Stimulated activated naive CD8-positive, alpha-beta T cell treated with anti-CD3 and anti-CD28 coated beads, Interleukin-15, amount 100 ng/mL, for 72 hours (primary cell): ENCODE measurements around the gene FAM53C.
"Not testable (repeated sequence)": the region's sequence is repeated elsewhere in the genome, so short reads cannot be mapped to it uniquely, and the experiment has no call there.

Experiments used
- ATAC-seq: fragments of 150-1000 bp; cut with Tn5 transposase; 2 replicates; pipeline ENCODE4 v1.10.0; 2021; ENCODE audit warnings: mild to moderate bottlenecking, moderate library complexity
- DNase-seq, 2 donors: peaks; one replicate each; pipeline ENCODE4 v3.0.0; 2021 to 2022
- H3K27ac Mint-ChIP-seq, 2 donors: one replicate each; pipeline ENCODE4 v1.8.0; 2022; ENCODE audit warnings: mild to moderate bottlenecking in 2 of 2, mixed read lengths in 2 of 2, moderate library complexity in 2 of 2
- H3K27me3 Mint-ChIP-seq: one replicate; pipeline ENCODE4 v1.8.0; 2022; ENCODE audit warnings: mixed read lengths
- H3K4me1 Mint-ChIP-seq: one replicate; pipeline ENCODE4 v1.8.0; 2022; ENCODE audit warnings: mild to moderate bottlenecking, mixed read lengths
- H3K4me3 Mint-ChIP-seq, 2 donors: one replicate each; pipeline ENCODE4 v1.8.0; 2022; ENCODE audit warnings: mild to moderate bottlenecking in 2 of 2, mixed read lengths in 2 of 2, moderate library complexity in 1 of 2
- H3K9me3 Mint-ChIP-seq, 2 donors: one replicate each; pipeline ENCODE4 v1.8.0; 2022; ENCODE audit warnings: mixed read lengths in 2 of 2

The FAM53C gene

DNA sequence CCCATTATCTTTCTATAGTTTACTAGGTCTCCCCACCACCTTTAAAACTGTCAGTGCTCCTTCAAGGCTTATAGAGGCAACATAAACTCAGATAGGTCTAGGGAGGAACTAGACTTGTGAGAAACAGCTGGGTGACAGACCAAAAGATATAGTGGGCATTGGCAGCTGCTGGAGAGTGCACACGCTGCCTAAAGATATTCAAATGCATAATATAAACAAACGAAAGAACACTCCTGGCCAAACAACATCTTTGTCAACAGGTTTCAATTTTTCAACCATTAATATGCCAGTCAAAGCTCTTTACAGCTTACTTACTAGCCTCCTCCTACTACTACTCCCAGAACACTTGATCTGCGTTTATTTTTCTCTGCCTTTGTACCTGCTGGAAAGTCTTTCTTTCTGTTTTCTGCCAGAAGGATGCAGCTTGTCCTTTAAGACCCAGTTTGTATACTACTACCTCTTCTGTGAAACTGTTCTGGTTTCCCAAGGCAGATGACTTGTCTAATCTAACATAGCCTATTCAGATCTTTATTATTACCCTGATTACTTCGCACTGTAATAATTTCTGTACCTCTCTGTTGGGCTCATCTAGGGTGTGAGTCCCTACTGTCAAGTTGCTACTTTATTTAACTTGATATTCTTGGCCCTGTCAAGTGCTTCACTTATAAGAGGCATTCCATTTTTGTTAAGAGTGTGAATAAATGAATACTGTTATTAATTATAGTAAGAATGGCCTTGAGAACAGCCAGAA lies 28.7 kb downstream of the FAM53C start:
- no peak for ATAC-seq
- peaks cover 39% of the 10 kb centered on the region for H3K4me1 Mint-ChIP-seq
- H3K27ac Mint-ChIP-seq = no peak overlapping the region
- H3K9me3 Mint-ChIP-seq = no peaks in the 10 kb centered on the region
- no peaks in the 10 kb centered on the region for H3K27me3 Mint-ChIP-seq
- DNase-seq = no peak
- no peak overlapping the region for H3K4me3 Mint-ChIP-seq

DNA sequence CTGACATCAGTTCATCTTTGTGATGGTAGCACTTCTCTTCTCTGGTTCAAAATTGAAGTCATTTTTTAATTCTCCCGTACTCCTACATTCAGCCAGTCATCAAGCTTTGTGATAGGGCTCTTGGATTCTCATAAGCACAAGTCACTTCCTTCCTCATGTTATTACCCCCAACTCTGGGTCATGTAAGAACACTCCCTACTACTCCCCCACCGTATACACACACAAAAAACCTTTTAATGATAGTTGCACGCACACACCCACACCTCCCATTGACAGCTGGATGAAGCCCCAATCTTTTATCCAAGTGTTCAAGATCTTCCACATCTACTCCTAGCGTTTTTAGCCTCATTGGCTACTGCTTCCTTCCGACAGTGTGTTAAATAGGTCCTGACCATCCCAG lies 31.2 kb downstream of the FAM53C start:
- ATAC-seq (no peak), DNase-seq (no peak)
- Mint-ChIP-seq H3K27ac (peak overlapping the region in 1 of 2 donors; percentile 1), H3K4me3 (no peak overlapping the region), H3K27me3 (no peaks in the 10 kb centered on the region), H3K9me3 (no peaks in the 10 kb centered on the region), H3K4me1 (peaks cover 32% of the 10 kb centered on the region)

DNA sequence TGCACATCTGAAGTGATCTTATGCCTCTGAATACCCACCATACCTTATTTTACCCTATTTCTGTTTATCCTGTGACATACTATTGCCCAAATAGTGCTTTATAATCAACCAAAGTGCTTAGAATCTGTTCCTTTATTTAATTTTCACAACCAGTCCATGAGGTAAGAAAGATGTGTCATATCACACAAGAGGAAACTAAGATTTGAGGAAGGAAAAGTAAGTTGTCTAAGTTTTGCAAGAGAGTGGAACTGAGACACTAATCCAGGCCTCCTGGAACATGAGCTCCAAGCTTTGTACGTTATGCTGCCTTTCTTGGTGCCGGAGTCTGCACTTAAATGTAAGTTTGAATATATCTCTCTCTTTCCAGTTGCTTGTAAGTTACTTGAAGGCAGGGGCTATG lies 31.6 kb downstream of the FAM53C start:
- Mint-ChIP-seq H3K4me1 (peaks cover 30% of the 10 kb centered on the region), H3K9me3 (no peaks in the 10 kb centered on the region), H3K27me3 (no peaks in the 10 kb centered on the region), H3K27ac (peak overlapping the region; percentile 1 to 75), H3K4me3 (no peak overlapping the region)
- ATAC-seq (no peak), DNase-seq (no peak)

DNA sequence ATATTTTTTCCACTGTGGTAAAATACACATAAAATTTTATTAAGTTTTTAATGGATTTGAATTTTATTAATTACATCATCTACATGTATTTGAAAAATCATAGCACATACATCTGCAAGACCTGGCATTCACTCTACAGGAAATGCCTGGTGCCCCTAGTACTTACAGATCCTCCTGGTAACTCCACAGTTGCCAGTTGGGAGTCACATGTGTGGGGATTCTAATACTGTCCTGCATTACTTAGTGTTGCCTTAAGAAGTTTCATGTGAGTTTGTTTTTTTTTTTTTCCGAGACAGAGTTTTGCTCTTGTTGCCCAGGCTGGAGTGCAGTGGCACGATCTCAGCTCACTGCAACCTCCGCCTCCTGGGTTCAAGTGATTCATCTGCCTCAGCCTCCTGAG lies 32.5 kb downstream of the FAM53C start:
- DNase-seq = no peak
- Mint-ChIP-seq H3K4me1 (peaks cover 30% of the 10 kb centered on the region), H3K4me3 (no peak overlapping the region), H3K27me3 (no peaks in the 10 kb centered on the region), H3K27ac (no peak overlapping the region), H3K9me3 (no peaks in the 10 kb centered on the region)
- ATAC-seq = no peak

DNA sequence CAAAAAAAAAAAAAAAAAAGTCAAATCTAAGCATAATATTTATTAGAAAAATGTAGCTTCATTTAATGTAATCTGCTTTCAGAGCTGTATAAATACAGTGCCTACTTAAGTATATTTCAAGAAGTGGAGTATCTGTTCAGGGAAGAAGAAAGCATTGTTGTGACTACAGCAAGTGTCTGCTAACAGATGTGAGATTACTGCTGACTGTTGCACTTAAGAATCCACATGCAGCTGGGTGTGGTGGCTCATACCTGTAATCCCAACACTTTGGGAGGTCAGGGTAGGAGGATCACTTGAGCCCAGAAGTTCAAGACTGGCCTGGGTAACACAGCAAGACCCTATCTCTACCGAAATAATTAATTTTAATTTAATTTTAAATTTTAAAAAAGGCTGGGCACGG lies 33.4 kb downstream of the FAM53C start:
- no peaks in the 10 kb centered on the region for H3K9me3 Mint-ChIP-seq
- ATAC-seq (no peak), DNase-seq (no peak)
- no peak overlapping the region for H3K27ac Mint-ChIP-seq
- no peak overlapping the region for H3K4me3 Mint-ChIP-seq
- peaks cover 26% of the 10 kb centered on the region for H3K4me1 Mint-ChIP-seq
- H3K27me3 Mint-ChIP-seq = no peaks in the 10 kb centered on the region

DNA sequence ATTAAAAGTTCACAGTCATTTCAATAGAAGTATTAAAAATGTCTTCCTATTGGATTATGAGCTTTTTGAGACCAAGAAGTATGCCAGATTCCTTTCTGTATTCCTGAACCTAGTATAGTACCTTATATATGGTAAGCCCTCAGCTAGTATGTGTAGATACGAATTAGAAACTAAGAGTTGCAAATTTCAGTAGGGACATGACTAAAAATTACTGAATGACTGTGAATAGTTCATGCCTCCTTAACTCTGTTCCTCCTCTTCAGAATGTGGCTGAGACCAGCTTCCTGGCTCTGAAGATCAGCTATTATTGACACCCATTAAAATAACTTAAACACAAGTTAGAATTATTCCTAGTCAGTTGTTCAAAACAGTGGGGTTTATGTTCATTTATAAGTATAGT lies 34.2 kb downstream of the FAM53C start:
- no peak for ATAC-seq

DNA sequence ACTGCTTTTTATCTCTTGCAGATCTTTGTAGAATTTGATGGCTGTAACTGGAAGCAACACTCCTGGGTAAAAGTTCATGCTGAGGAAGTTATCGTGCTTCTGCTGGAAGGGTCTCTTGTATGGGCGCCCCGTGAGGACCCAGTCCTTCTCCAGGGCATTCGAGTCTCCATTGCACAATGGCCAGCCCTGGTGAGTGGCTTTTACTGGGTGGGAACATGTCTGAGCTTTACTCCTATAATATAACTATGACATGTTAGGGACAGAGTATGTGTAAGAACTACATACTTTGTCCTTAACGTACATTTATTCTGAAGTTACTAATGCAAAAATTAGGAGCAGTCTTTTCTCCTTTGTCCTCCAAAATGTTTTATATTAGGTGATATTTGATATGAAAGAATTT lies 34.6 kb downstream of the FAM53C start:
- ATAC-seq (no peak), DNase-seq (no peak)
- Mint-ChIP-seq H3K4me1 (peaks cover 20% of the 10 kb centered on the region), H3K27me3 (no peaks in the 10 kb centered on the region), H3K9me3 (no peaks in the 10 kb centered on the region), H3K4me3 (no peak overlapping the region), H3K27ac (no peak overlapping the region)

More for the DNA sequence above, 34.2 kb downstream of the FAM53C start:
- Mint-ChIP-seq H3K27ac (peak overlapping the region in 1 of 2 donors; percentile 52), H3K9me3 (no peaks in the 10 kb centered on the region), H3K4me3 (no peak overlapping the region), H3K27me3 (no peaks in the 10 kb centered on the region), H3K4me1 (peaks cover 20% of the 10 kb centered on the region)
- DNase-seq = no peak

DNA sequence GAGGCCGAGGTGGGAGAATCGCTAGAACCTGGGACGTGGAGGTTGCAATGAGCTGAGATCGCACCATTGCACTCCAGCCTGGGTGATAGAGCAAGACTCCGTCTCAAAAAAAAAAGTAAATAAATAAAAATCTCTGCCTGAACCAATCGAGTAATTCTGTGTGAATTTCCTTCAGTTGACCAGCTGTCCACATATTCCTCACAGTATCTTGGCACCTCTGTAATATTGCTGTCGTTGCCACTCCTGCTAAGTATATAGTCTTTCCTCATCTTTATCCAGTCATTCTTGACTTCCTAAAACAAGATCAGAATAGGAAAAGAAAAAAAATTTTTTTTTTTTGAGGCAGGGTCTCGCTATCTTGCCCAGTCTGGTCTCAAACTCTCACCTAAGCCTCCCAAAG lies 44.3 kb downstream of the FAM53C start:
- ATAC-seq (no peak), DNase-seq (no peak)
- H3K27ac Mint-ChIP-seq = no peak overlapping the region
- H3K9me3 Mint-ChIP-seq = no peaks in the 10 kb centered on the region
- H3K4me3 Mint-ChIP-seq = no peak overlapping the region
- no peaks in the 10 kb centered on the region for H3K4me1 Mint-ChIP-seq
- no peaks in the 10 kb centered on the region for H3K27me3 Mint-ChIP-seq

DNA sequence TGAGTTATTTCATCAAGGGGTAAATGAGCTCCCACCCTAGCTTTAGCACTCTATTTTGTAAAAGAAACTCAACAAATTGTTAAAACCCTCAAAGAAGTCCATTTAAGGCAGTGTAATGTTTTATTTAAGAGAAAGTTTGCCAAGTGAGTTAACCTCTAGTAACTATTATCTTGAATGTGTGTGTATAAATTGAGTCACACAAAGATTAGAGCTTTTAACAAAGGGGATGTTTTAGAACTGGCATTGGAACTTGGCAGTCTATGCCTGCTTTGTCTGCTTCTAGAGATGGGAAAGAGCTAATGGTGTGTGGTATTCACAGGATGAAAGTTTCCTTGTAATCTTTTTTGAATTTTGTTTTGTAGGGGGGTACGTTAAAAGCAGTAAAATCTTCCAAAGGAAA lies 47.6 kb downstream of the FAM53C start:
- Mint-ChIP-seq H3K4me3 (no peak overlapping the region), H3K4me1 (no peaks in the 10 kb centered on the region), H3K27ac (no peak overlapping the region), H3K27me3 (no peaks in the 10 kb centered on the region), H3K9me3 (no peaks in the 10 kb centered on the region)
- ATAC-seq (no peak), DNase-seq (no peak)

DNA sequence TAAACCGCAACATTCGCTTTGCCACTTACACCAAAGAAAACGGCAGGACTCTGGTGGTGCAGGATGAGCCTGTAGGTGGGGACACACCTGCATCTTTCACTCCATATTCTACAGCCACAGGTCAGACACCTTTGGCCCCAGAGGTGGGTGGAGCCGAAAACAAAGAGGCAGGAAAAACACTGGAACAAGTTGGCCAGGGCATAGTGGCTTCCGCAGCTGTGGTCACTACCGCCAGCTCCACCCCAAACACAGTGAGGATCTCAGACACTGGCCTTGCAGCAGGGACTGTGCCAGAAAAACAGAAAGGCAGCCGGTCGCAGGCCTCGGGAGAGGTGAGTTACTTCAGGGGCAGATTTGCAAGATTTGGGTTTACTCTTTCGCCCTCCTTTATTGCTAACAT lies 48.2 kb downstream of the FAM53C start:
- DNase-seq = no peak
- H3K9me3 Mint-ChIP-seq = no peaks in the 10 kb centered on the region
- H3K4me3 Mint-ChIP-seq = no peak overlapping the region
- H3K27ac Mint-ChIP-seq = no peak overlapping the region
- H3K4me1 Mint-ChIP-seq = no peaks in the 10 kb centered on the region
- no peaks in the 10 kb centered on the region for H3K27me3 Mint-ChIP-seq
- no peak for ATAC-seq

DNA sequence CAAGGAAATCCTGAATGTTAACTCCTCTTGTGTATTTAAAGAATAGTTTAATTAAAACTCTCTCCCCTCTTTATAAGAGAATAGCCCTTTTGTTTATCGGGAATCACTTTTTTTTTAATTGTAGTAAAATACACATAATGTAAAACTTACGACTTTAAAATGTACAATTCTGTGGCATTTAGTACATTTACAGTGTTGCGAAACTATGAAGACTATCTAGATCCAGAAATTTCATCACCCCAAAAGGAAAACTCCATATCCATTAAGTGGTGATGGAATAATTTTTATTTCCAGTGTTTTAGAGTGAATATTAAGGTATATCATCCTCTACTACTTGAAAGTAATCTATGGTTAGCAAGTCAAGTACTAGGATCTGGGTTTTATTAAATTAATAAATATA lies 51.3 kb downstream of the FAM53C start:
- no peaks in the 10 kb centered on the region for H3K27me3 Mint-ChIP-seq
- no peak for DNase-seq

DNA sequence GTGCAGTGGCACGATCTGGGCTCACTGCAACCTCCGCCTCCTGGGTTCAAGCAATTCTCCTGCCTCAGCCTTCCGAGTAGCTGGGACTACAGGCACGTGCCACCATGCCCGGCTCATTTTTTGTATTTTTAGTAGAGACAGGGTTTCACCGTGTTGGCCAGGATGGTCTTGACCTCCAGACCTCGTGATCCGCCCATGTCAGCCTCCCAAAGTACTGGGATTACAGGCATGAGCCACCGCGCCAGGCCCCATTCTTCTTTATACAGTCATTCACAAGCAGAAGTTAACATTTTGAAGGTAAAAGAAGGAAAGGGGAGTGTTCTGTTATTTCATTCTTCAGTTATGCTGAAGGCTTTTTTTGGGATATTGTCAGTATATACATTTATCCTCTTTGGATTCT lies 51.8 kb downstream of the FAM53C start:
- not testable (repeated sequence) for H3K9me3 Mint-ChIP-seq, ATAC-seq, H3K4me1 Mint-ChIP-seq, H3K27me3 Mint-ChIP-seq, H3K4me3 Mint-ChIP-seq, DNase-seq
- peak overlapping the region in 1 of 2 donors; percentile 29 for H3K27ac Mint-ChIP-seq

More for the DNA sequence above, 51.3 kb downstream of the FAM53C start:
- H3K4me1 Mint-ChIP-seq = no peaks in the 10 kb centered on the region
- H3K4me3 Mint-ChIP-seq = no peak overlapping the region
- no peaks in the 10 kb centered on the region for H3K9me3 Mint-ChIP-seq
- no peak for ATAC-seq
- no peak overlapping the region for H3K27ac Mint-ChIP-seq

DNA sequence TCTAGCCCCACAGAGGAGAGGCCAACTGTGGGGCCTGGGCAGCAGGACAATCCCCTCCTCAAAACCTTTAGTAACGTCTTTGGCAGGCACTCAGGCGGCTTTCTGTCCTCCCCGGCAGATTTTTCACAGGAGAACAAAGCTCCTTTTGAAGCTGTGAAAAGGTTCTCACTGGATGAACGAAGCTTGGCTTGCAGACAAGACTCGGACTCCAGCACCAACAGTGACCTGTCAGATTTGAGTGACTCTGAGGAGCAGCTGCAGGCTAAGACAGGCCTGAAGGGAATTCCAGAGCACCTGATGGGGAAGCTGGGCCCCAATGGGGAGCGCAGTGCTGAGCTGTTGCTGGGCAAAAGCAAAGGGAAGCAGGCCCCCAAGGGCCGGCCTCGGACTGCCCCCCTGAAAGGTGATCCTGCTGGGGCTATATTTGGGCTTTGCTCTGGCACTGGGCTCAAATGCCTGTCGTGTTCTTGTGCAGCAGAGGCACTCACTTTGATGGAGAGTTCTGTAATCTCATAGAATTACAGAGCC lies 53.9 kb downstream of the FAM53C start:
- Mint-ChIP-seq H3K27me3 (no peaks in the 10 kb centered on the region), H3K9me3 (no peaks in the 10 kb centered on the region), H3K27ac (no peak overlapping the region), H3K4me3 (no peak overlapping the region), H3K4me1 (no peaks in the 10 kb centered on the region)
- DNase-seq (no peak), ATAC-seq (no peak)
